ENCODE results near the gene GNGT1. TPM values are rescaled to one million over a fixed set of nuclear protein-coding genes. Genes with fewer than 3 reads are reported as not detected.

GNGT1 gene
- total RNA-seq, 1 experiment from 2014 or later: 0.63 TPM

GRCh38 chr7:93895859-93896600 lies 10.3 kb upstream of the GNGT1 start (continued):
- TF ChIP-seq ZNF512 (CRISPR knock-in tag; IDR thresholded peaks at IDR 0.05; ENCODE audit: borderline replicate concordance): no peak
- TF ChIP-seq NR3C1 (CRISPR knock-in tag; conservative IDR thresholded peaks at IDR 0.05; ENCODE audit: low read depth): no peak
- no peak for TF ChIP-seq MAX (CRISPR knock-in tag; IDR thresholded peaks at IDR 0.05)

GRCh38 chr7:93897680-93898079 lies 8.7 kb upstream of the GNGT1 start:
- ATAC-seq (no peak), DNase-seq (ENCODE audit: low spot score) (no peak)
- ChIA-PET CTCF (interaction anchor here (0.9 kb wide), 1 partner anchor 297 kb away, joined by 4 read pairs; no protein-coding TSS in a partner anchor), POLR2A (no interaction called here)
- Mint-ChIP-seq H3K9me3 (no peaks in the 10 kb centered on the region), H3K4me3 (no peak overlapping the region), H3K4me1 (no peaks in the 10 kb centered on the region), H3K36me3 (no peaks in the 10 kb centered on the region), H3K27me3 (ENCODE audit: low read depth) (peaks cover 1% of the 10 kb centered on the region; the same call in 1 of the 2 replicates), H3K27ac (no peak overlapping the region)
- TF ChIP-seq IRF1 (CRISPR knock-in tag; IDR thresholded peaks at IDR 0.05) (no peak), ZNF416 (CRISPR knock-in tag; IDR thresholded peaks at IDR 0.05) (no peak), JUN (CRISPR knock-in tag; IDR thresholded peaks at IDR 0.05) (no peak)

- CTCF ChIA-PET: interaction anchor here (0.5 to 2.2 kb wide), 19 partner anchors 9 to 416 kb away, joined by 3 to 17 read pairs (median 4); partner anchors contain the start of genes GNG11 and TFPI2
- DNase-seq (ENCODE audit: low spot score) (no peak), ATAC-seq (peak; percentile 94)
- H3K27me3 Mint-ChIP-seq (ENCODE audit: low read depth): no peaks in the 10 kb centered on the region
- no peak overlapping the region for H3K27ac Mint-ChIP-seq
- H3K4me1 Mint-ChIP-seq: peaks cover 5% of the 10 kb centered on the region
- POLR2A ChIA-PET: no interaction called here
- no peaks in the 10 kb centered on the region for H3K36me3 Mint-ChIP-seq
- H3K9me3 Mint-ChIP-seq: no peaks in the 10 kb centered on the region
- TF ChIP-seq GRHL2 (CRISPR knock-in tag; IDR thresholded peaks at IDR 0.05; ENCODE audit: insufficient replicate concordance, severe bottlenecking) (no peak), AR (CRISPR knock-in tag; IDR thresholded peaks at IDR 0.05) (no peak), ATF6 (CRISPR knock-in tag; IDR thresholded peaks at IDR 0.05) (no peak), USF2 (CRISPR knock-in tag; IDR thresholded peaks at IDR 0.05) (no peak), CTCF (IDR thresholded peaks at IDR 0.05) (peak; percentile 80)
- no peak overlapping the region for H3K4me3 Mint-ChIP-seq
These were observed 3.5 kb upstream of the GNGT1 start for GRCh38 chr7:93902777-93903423.
